NCI-H2227 (cell line): ENCODE data around the gene CEACAM21.

Experiments
- DNase-seq: peaks from one replicate; lab custom pipeline; 2025; ENCODE audit not compliant: unreplicated experiment; lab: John Stamatoyannopoulos, UW

The CEACAM21 gene

GRCh38 chr19:41575998-41576397, at the start of gene CEACAM21:
TSS of gene CEACAM21 (plus strand) at chr19:41576166. CDS start at chr19:41576275, 109 bp downstream.
- DNase-seq = no peak

DNA sequence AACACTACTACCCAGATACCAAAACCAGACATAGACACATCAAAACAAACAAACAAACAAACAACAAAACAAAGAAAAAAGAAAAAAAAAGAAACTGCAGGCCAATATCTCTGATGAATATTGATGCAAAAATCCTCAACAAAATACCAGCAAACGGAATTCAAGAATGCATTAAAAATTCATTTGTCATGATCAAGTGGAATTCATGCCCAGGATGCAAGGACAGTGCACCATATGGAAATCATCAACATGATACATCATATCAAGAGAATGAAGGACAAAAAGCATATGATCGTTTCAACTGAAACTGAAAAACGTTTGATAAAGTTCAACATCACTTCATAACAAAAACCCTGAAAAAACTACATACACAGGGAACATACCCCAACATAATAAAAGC, 48.9 kb upstream of the CEACAM21 start:
- DNase-seq = no peak

- DNase-seq = no peak
Measured at GRCh38 chr19:41528106-41528505, 47.9 kb upstream of the CEACAM21 start.

- no peak for DNase-seq
Measured at GRCh38 chr19:41529484-41530183, 46.3 kb upstream of the CEACAM21 start.

- no peak for DNase-seq
Measured at GRCh38 chr19:41530184-41530534, 45.8 kb upstream of the CEACAM21 start.

DNA sequence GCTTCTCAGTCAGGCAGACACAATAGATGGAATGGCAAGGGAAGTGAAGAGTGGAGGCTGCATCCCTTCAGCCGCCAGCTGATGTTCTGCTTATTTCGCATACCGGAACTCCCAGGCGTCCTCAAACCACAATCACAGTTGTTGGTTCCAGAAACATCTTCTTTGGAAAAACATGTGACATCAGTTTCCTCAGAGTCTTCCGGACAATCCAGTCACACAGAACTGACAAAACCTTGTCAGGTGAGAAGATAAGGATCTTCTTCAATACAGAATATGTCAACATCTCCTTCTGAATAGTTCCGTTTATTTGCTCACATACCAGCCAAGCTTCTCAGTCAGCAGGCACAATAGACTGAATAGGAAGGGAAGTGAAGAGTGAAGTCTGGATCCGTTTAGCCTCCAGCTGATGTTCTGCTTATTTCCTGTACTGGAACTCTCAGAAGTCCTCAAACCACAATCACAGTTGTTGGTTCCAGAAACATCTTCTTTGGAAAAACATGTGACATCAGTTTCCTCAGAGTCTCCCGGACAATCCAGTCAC, 45.1 kb upstream of the CEACAM21 start:
- no peak for DNase-seq

DNA sequence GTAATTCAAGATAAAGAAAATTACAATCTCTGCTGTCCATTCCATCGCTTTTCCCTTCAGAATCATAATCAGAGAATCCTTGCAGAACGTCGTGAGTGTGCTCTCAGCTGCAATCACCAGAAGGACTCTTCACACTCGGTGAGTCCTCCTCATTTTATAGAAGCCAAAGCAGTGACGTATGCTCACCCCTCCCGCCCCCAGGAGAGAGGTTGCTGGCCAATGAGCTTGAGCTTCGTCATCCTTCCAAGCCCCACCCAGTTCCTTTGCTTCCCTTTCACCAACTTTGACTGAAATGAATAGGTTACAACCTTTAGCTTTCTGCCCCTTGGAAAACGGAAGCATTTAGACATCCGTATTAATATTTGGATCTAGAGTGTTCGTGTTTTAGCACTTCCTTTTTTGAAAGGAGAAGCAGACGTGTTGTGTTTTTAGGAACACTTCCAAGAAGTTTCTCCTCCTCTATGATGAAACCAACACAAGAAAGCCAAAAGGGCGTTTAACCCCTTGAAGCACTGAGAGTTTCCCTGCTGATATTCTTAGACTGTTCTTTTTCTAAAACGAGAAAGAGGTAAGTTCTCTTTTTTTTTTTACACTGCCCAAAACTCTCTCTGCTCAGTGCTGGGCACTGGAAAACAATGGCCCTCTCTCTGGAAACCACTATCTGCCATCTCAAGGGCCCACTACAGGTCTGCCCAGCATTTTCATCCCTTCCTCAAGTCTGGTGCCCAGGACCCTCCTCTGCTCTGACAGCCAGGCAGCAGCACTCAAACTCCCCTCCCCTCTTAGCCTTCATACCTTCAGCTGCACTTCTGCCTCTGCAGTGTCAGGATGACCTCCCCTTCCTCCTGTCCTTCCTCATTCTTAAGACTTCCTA, 44.3 kb upstream of the CEACAM21 start:
- DNase-seq = no peak

- no peak for DNase-seq
Measured at GRCh38 chr19:41532526-41532925, 43.4 kb upstream of the CEACAM21 start.

GRCh38 chr19:41533671-41534215, 42.2 kb upstream of the CEACAM21 start:
- no peak for DNase-seq

- DNase-seq = no peak
Measured at GRCh38 chr19:41535029-41535622, 40.8 kb upstream of the CEACAM21 start.

- DNase-seq = peak; percentile 48
Measured at GRCh38 chr19:41537789-41538188, 38.2 kb upstream of the CEACAM21 start.

DNA sequence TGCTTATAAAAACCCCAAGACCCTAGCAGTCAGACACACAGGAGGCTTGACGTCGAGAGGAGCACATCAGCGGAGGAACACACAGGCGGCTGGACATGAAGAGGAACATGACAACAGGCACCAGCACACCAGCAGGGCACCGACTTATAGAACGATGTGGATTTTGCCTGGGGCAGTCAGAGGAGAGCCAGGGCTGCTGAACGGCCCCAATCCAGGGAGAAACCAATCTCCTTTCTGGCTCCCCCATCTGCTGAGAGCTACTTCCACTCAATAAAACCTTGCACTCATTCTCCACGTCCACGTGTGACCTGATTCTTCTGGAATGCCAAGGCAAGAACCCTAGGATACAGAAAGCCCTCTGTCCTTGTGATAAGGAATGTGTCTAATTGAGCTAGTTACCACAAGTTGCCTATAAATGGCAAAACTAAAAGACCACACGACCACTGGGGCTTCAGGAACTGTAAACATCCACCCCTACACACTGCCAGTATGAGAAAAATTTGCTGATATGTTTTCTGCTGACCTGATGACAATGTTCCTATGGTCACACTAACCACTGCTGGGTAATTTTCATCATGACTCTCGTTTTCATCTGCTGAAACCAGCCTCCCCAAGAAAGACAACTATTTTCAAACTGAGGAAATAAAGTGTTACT, 35.8 kb upstream of the CEACAM21 start:
- no peak for DNase-seq

- DNase-seq = peak; percentile 87
Measured at GRCh38 chr19:41541990-41542584, 33.9 kb upstream of the CEACAM21 start.

- DNase-seq = no peak
Measured at GRCh38 chr19:41542622-41543021, 33.3 kb upstream of the CEACAM21 start.

DNA sequence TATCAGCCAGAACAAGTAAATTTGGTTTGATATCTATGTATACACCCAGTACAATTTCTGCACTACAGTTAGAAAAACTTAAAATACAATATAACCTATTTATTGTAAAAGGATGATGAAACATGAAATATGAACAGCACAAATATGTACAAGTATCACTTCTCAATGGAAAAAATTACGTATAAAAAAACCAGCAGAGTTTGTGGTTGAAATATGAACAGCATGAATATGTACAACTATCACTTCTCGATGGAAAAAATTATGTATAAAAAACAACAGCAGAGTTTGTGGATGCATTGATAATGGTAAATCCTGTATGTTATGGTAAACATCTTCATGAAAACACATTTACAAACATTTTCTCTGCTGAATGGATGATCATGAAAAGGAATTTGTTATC, 32.4 kb upstream of the CEACAM21 start:
- no peak for DNase-seq

- DNase-seq = no peak
Measured at GRCh38 chr19:41545547-41545946, 30.4 kb upstream of the CEACAM21 start.

GRCh38 chr19:41546386-41546789, 29.6 kb upstream of the CEACAM21 start:
- DNase-seq = no peak

GRCh38 chr19:41546961-41547360, 29.0 kb upstream of the CEACAM21 start:
- DNase-seq = no peak

DNA sequence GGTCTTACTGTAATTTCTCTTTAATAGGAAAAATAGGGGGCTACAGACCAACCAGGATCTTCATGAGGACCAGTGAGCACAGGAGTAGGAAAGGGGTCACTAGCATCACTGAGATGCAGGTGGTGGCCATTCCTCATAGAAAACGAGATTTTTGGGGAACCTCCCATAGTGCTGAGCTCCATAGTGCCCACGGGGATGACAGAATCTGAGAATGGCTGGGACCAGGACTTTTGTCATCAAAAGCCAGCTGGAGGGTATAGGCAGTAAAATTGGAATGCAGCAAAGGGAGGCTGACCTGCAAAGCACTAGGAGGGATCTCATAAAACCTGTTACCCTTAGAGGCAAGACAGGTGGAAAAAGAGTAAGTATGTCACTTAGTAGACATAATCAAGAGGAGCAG, 28.4 kb upstream of the CEACAM21 start:
- no peak for DNase-seq

GRCh38 chr19:41548047-41548446, 27.9 kb upstream of the CEACAM21 start:
- DNase-seq = no peak
